ENCODE measurements around the gene CHMP4B.
A peak's percentile ranks its signal among the peaks of the same experiment; 100 is the strongest.
"Not testable (repeated sequence)": the region's sequence is repeated elsewhere in the genome, so short reads cannot be mapped to it uniquely, and the experiment has no call there.

The CHMP4B gene

DNA sequence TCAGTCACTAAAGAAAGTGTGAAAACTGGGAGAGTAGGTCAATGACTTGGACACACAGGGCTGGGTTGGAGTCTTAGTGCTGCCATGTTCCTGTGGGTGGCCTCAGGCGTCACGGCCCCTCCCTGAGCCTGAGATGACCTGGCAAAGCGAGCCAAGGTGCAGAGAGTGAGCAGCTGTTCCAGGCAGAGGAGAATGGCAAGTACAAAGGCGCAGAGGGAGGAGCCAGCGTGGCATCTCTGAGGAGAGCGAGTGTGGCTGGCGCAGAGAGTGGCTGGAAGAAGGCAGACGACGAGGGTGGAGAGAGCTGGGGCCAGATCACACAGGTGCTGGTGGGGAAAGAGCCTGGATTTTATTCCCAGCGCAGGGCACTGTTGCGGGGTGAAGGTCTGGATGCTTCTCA is 20.6 kb upstream of the CHMP4B start:
- ATAC-seq: no peak

DNA sequence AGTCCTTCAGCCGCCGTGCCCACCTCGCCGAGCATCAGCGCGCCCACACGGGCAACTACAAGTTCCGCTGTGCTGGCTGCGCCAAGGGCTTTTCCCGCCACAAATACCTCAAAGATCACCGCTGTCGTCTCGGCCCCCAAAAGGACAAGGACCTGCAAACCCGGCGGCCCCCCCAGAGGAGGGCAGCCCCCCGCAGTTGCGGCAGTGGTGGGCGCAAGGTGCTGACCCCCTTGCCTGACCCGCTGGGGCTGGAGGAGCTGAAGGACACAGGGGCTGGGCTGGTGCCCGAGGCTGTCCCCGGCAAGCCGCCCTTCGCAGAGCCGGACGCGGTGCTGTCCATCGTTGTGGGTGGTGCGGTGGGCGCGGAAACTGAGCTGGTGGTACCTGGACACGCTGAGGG is 20.1 kb upstream of the CHMP4B start:
- ATAC-seq: no peak

DNA sequence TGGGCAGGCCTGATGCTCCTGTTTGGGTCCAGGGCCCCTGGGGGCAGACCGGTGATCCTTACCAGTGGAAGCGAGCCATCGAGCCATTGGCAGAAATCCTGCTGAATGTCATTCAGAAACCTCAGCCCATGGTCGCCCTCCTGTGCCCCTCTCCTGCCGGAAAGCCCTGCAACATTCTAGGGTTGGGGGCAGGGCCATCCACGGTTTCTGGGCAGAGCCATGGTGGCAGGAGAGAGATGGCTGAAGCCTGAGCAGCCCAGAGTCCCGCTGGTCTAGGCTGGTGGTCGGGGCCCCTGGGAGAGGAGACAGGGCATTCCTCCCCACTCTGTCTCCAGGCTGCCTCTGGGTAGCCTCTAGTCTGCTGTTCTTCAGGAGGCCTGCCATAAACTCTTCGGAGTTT is 19.6 kb upstream of the CHMP4B start:
- ATAC-seq: no peak

GRCh38 chr20:33791959-33792597 is 19.1 kb upstream of the CHMP4B start:
- ATAC-seq: peak in 1 of 2 donors; percentile 43

- not testable (repeated sequence) for ATAC-seq
These were observed 18.6 kb upstream of the CHMP4B start for GRCh38 chr20:33792598-33792989.

DNA sequence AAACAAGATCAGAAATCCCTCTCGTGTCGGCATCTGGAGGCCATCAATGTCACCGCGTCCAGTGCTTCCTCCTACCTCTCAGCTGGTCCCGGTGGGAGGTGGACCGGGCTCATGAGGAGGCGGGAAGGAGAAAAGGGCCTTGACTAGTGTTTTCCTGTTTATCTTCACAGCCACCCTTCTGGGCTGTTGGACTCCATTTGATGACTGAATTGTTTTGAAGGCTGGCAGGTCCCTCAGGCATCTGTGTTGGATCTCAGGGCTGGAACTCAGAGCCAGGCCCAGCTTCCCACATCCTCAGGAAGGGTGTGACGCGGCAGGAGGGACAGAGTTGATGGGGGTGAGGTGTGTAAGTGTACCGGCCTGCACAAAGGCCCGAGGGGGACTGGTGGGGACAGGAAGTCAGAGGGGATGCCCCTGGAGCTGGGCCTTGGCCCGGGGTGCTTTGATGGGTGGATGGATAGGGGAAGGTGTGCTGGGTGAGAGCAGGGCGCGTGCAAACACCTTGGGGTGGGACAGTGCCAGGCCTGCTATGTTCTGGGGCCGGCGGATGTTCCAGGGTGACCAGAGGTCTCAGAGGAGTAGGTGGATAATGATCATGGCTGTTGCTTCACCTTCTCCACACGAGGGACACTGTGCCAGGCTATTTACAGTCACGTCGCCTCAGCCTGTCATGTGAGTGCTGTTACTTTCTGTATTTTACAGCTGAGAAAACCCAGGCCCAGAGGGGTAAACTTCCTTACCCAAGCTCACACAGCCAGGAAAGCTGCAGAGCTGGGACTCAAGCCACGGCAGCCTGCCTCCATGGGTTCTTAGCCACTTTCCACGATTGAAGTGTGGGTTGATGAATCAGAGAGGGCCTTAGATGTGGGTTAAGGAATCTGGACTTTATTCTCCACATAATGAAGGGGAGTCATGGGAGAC is 17.9 kb upstream of the CHMP4B start:
- no peak for ATAC-seq

DNA sequence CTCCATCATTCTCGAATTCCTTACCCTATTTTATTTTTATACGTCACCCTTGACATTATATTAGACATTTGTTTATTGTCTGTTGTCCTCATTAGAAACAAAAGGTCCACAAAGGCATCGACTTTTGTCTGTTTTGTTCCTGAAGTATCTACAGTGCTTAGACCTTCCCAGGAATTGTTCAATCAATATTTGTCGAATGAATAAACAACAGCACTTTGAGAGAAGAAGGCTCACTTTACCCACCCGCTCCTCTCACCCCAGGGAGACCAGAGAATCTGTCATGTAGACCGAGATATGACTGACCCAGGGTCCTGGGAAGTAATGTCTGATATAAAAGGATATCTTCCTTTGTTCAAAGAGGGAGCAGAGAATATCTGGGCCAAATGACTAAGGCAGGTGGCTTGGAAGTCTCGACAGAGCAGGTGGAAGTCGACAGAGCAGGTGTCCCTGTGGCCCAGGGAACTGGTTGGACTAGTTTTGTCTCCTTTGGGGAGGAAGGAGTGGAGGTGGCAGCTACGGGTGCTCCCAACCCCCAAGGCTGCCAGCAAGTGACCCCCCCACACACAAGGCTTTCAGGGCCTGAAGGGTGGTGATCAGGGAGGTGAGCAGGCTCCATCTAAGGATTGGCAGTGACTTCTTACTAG is 14.8 kb upstream of the CHMP4B start:
- no peak for ATAC-seq

DNA sequence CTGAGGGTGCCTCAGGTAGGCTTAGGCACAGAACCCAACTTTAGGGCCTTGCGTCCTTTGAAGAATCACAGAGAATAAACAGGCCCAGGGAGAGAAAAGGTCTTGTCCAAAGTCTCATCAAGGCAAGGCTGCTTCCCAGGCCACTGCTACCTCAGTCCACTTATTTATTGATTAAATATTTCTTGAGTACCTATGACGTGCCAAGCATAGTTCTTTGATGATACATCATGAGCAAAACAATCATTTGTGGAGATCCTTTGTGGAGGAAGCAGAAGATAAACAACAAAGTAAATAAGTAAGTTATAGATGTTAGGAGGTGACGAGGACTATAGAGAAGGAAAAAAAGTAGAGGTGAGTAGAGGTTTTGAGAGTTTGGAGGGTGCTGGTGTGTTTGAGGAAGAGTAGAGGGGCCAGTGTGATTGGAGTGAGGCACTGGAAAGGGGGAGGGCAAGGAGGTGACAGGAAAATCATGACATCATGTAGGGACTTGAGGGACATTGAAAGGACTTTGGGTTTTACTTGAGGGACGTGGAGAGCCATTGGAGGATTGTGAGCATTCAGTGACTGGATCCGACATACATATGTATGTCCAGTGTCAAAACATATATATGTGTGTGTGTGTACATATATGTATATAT is 14.1 kb upstream of the CHMP4B start:
- no peak for ATAC-seq

GRCh38 chr20:33798444-33798843 is 12.7 kb upstream of the CHMP4B start:
- no peak for ATAC-seq

DNA sequence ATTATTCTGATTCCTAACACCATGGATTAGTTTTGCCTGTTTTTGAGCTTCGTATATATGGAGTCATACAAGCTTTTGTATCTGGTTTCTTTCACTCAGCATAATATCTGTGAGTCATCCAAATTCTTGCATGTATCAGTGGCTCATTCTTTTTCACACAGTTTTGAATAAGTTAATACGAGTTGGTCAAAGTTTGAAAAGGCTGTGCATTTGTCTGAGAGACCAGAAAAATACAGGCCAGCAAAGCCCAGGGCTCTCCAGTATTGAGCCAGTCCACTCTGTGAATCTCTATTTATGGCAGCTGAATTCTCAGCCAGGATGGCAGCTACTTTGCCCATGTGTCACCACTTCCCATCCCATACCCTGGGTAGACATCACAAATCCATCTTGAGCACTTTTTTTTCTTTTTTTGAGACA is 7.2 kb upstream of the CHMP4B start:
- ATAC-seq: no peak

GRCh38 chr20:33808388-33808787 is 2.8 kb upstream of the CHMP4B start:
- no peak for ATAC-seq

- no peak for ATAC-seq
These were observed 889 bp upstream of the CHMP4B start for GRCh38 chr20:33810259-33810658.

DNA sequence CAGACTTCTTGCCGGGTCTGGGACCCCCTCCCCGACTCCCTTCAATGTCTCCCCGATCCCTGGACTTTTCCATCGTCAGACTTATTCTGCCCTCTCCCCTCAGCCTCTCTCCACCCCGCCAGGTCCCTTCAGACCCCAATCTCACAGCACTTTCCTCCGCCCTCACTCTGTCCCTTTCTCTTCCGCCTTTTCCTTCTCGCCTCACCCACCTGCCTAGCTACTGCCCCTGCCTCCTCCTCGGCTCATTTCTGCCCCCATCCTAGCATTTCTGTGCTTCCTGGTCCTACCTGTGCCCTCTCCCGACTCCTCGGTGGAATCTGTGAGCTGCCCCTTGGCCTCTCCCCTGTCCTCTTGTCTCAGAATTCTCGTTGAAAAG is 616 bp downstream of the CHMP4B start:
- no peak for ATAC-seq

DNA sequence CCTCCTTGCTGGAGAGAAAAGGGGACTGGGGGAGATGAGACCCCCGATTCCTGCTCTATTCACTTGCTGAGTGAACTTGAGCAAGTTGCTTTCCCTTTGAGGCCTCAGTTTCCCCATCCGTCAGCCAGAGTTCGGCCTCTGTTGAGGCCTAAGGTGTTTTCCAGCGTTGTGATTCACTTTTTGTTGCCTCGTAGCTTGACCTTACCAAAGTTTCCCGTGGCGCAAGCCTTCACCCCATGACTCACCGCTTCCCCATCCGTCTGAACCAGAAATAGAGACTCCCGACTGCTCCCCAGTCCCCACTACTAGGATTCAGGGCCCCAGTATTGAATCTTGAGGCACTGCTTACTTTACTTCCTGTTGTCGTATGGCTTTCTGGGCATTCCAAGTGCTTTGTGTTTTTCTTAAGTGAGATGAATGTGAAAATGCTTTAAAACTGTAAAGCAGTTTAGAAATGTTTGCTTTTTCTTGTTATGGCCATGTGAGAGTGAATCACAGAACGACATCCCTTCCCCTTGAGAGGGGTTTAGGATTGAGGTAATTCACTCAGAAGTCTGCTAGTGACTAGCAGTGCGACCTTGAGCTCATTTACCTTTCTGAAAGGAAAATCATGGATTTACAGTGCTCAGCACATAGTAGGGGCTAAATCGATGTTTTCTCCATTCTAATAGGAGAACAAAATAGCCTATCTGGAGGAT is 1.2 kb downstream of the CHMP4B start:
- ATAC-seq: no peak

DNA sequence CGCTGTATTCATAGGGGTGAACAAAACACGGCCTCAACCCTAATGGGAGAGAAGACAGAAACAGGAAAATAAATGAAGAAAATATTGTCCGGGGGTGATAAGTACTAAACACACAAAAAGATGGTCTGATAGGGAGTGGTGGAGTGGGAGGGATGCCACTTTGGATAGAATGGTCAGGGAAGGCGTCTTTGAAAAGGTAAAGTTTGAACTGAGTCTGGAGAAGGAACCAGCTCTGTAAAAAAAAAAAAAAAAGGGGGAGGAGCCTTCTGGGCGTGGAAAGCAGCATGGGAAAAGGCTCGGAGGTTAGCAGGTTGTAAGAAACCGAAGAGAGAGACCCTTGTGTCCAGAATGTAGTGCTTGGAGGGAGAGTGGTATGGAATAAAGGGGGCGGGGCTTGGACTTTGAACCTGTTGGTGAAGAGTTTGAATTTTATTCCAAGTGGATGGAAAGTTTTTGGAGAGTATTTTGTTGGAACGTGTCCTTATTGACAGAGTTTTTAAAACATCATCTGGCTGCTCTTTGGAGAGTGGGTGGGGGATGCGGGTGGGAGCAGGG is 1.8 kb downstream of the CHMP4B start:
- no peak for ATAC-seq

DNA sequence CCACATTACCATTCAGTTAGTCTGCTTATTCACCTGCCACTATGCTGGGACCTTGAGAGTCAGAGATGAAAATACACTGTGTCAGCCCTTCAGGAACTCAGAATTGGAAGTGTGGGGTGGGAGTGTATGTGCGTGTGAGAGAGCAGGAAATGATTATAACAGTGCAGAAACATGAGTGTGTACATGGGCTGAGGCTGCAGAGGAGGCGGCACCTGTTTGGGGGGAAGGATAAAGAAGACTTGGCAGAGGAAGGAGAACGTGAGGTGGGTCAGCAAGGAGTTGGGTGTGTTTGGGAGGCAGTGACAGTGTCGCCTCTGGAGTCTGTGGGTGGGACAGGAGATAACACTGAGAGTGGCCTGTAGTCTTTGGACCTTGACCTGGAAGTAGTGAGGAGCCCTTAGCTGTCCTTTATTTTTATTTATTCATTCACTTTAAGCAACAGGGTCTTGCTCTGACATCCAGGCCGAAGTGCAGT is 3.1 kb downstream of the CHMP4B start:
- ATAC-seq: no peak

DNA sequence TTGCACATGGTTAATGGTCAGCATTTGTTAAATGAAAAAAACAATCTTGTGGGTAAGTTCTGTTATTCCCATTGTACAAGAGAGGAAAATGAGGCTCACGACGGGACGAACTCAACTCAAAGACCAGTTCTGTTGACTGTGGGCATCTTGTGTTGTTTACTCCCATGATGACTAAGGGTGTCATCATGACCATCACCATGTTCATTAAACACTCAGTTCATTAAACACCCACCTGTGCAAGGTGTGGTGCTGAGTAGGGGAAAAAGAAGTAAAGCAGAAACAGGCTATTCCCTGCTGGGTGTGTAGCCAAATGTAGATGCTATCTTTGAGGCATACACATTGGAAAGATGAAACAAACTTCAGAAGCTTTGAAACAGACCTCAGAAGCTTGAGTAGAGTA is 4.5 kb downstream of the CHMP4B start:
- no peak for ATAC-seq

GRCh38 chr20:33816191-33816590 is 5.0 kb downstream of the CHMP4B start:
- no peak for ATAC-seq

DNA sequence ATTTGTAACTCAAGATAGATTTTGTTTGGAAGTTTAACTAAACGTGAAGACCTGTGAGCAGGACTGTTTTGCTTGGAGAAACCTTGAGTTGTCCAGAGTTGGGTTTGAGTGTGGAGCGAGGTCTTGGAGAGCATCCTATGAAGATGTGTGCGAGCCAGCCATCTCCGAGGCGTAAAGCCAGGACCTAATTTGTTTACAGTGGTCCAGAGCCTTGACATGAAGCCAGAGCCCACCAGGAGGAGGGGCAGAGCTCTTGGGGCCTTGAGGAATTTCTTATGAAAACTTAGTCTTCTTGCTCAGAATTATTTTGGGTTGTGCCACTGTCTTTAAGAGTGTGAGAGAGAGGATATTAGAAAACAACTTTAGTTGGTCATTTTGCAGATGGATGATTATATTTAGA is 6.3 kb downstream of the CHMP4B start:
- ATAC-seq: no peak

- no peak for ATAC-seq
These were observed 8.3 kb downstream of the CHMP4B start for GRCh38 chr20:33819456-33819855.

DNA sequence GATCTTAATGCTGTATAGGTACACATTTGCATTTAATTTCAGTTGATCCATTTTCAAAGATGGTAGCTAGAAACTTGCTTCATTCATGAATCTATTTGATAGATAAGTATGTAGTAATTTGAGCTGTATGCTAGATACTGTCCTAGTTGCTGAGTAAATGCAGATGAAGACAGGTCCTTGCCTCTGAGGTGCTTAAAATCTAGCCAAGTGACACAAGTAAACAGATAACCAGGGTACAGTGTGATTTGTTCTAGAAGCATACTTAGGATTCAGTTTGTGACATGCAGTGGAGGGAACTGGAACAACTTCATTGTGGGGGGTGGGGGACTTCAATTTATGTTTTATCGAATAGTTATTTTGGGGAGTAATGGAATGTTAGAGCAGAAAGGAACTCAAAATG is 9.2 kb downstream of the CHMP4B start:
- no peak for ATAC-seq

- no peak for ATAC-seq
These were observed 10.2 kb downstream of the CHMP4B start for GRCh38 chr20:33821270-33821836.

Measured in activated CD4-positive, CD25-positive, alpha-beta regulatory T cell treated with anti-CD3 and anti-CD28 coated beads, Interleukin-2, amount 50 U/mL, for 24 hours (primary cell).